Measurements from ENCODE around the gene LAMA4.

Gene LAMA4

GRCh38 chr6:112149719-112150263 is 104.6 kb downstream of the LAMA4 start:
- Histone ChIP-seq H3K9me3 (ENCODE audit: insufficient read depth, low read length) (no peaks in the 10 kb centered on the region), H3K27me3 (ENCODE audit: low read length) (no peaks in the 10 kb centered on the region), H3K9ac (ENCODE audit: low read length) (no peak overlapping the region), H3K36me3 (ENCODE audit: low read length) (no peaks in the 10 kb centered on the region), H2AFZ (ENCODE audit: low read depth, low read length, severe bottlenecking) (peak overlapping the region; percentile 10), H3F3A (ENCODE audit: insufficient read depth) (no peaks in the 10 kb centered on the region), H3K27ac (ENCODE audit: low read depth, low read length) (no peak overlapping the region), H3K4me3 (ENCODE audit: insufficient read depth, low read length, poor library complexity, severe bottlenecking) (no peak overlapping the region), H4K20me1 (ENCODE audit: low read depth, low read length) (no peaks in the 10 kb centered on the region), H3K9me2 (replicated peaks; ENCODE audit: insufficient read depth, low read length) (no peaks in the 10 kb centered on the region), H3K79me2 (ENCODE audit: insufficient read depth, low read length) (no peaks in the 10 kb centered on the region), H3K4me2 (ENCODE audit: low read depth, low read length, poor library complexity, severe bottlenecking) (no peak overlapping the region)
- TF ChIP-seq CTCF (IDR thresholded peaks at IDR 0.05; ENCODE audit: insufficient read depth, low read length, poor library complexity, severe bottlenecking) (no peak), EZH2phosphoT487 (conservative IDR thresholded peaks at IDR 0.05; ENCODE audit: low read length) (no peak)

- Histone ChIP-seq H3K36me3 (ENCODE audit: low read length) (no peaks in the 10 kb centered on the region), H3K4me3 (ENCODE audit: insufficient read depth, low read length, poor library complexity, severe bottlenecking) (no peak overlapping the region), H3K79me2 (ENCODE audit: insufficient read depth, low read length) (no peaks in the 10 kb centered on the region), H3K9ac (ENCODE audit: low read length) (no peak overlapping the region), H3K4me2 (ENCODE audit: low read depth, low read length, poor library complexity, severe bottlenecking) (no peak overlapping the region), H3K27me3 (ENCODE audit: low read length) (no peaks in the 10 kb centered on the region), H3K9me3 (ENCODE audit: insufficient read depth, low read length) (no peaks in the 10 kb centered on the region), H3K27ac (ENCODE audit: low read depth, low read length) (no peak overlapping the region), H4K20me1 (ENCODE audit: low read depth, low read length) (no peaks in the 10 kb centered on the region), H3F3A (ENCODE audit: insufficient read depth) (no peaks in the 10 kb centered on the region), H3K9me2 (replicated peaks; ENCODE audit: insufficient read depth, low read length) (no peaks in the 10 kb centered on the region), H2AFZ (ENCODE audit: low read depth, low read length, severe bottlenecking) (no peak overlapping the region)
- no peak for TF ChIP-seq EZH2phosphoT487 (conservative IDR thresholded peaks at IDR 0.05; ENCODE audit: low read length)
- TF ChIP-seq CTCF (IDR thresholded peaks at IDR 0.05; ENCODE audit: insufficient read depth, low read length, poor library complexity, severe bottlenecking) = no peak
Observed at GRCh38 chr6:112149236-112149635, 105.1 kb downstream of the LAMA4 start.

- H3K79me2 ChIP-seq (ENCODE audit: insufficient read depth, low read length) = no peaks in the 10 kb centered on the region
- H3K27ac ChIP-seq (ENCODE audit: low read depth, low read length) = no peak overlapping the region
- no peak overlapping the region for H2AFZ ChIP-seq (ENCODE audit: low read depth, low read length, severe bottlenecking)
- H3K9ac ChIP-seq (ENCODE audit: low read length) = no peak overlapping the region
- H3K9me2 ChIP-seq (replicated peaks; ENCODE audit: insufficient read depth, low read length) = no peaks in the 10 kb centered on the region
- no peak overlapping the region for H3K4me2 ChIP-seq (ENCODE audit: low read depth, low read length, poor library complexity, severe bottlenecking)
- H3K36me3 ChIP-seq (ENCODE audit: low read length) = no peaks in the 10 kb centered on the region
- no peaks in the 10 kb centered on the region for H4K20me1 ChIP-seq (ENCODE audit: low read depth, low read length)
- TF ChIP-seq CTCF (IDR thresholded peaks at IDR 0.05; ENCODE audit: insufficient read depth, low read length, poor library complexity, severe bottlenecking) (no peak), EZH2phosphoT487 (conservative IDR thresholded peaks at IDR 0.05; ENCODE audit: low read length) (no peak)
- no peaks in the 10 kb centered on the region for H3K27me3 ChIP-seq (ENCODE audit: low read length)
- no peaks in the 10 kb centered on the region for H3K9me3 ChIP-seq (ENCODE audit: insufficient read depth, low read length)
- no peaks in the 10 kb centered on the region for H3F3A ChIP-seq (ENCODE audit: insufficient read depth)
- H3K4me3 ChIP-seq (ENCODE audit: insufficient read depth, low read length, poor library complexity, severe bottlenecking) = no peak overlapping the region
Observed at GRCh38 chr6:112148103-112148502, 106.3 kb downstream of the LAMA4 start.
